Activated CD4-positive, alpha-beta memory T cell treated with anti-CD3 and anti-CD28 coated beads, Interleukin-2, amount 10 ng/mL, durations not matched to agents 7 days and 5 days (primary cell): Measurements from ENCODE around the gene MAP4. TPM values are rescaled to one million over a fixed set of nuclear protein-coding genes. Genes with fewer than 3 reads are reported as not detected.
"Not testable (repeated sequence)": the region's sequence is repeated elsewhere in the genome, so short reads cannot be mapped to it uniquely, and the experiment has no call there.

ENCODE experiments used
- CTCF ChIA-PET: fragments of 350-600 bp; sonication (Branson Sonifier 250); formaldehyde crosslinking; loops from one replicate; lab custom pipeline; 2021; ENCODE audit warnings: antibody characterized with exemption, inconsistent platforms; lab: Charles Lee
- POLR2A ChIA-PET: fragments of 350-600 bp; sonication (Branson Sonifier 250); formaldehyde crosslinking; loops from one replicate; lab custom pipeline; 2021; ENCODE audit warnings: antibody characterized with exemption; lab: Charles Lee
- DNase-seq: peaks from one replicate; pipeline ENCODE4 v3.0.0-alpha.2; 2020
- H3K27ac Mint-ChIP-seq: one replicate; pipeline ENCODE4 v1.8.0; 2021; ENCODE audit warnings: mild to moderate bottlenecking, mixed read lengths
- H3K27me3 Mint-ChIP-seq: one replicate; pipeline ENCODE4 v1.8.0; 2021; ENCODE audit warnings: mixed read lengths
- H3K36me3 Mint-ChIP-seq: one replicate; pipeline ENCODE4 v1.8.0; 2021; ENCODE audit warnings: low read depth, mixed read lengths
- H3K4me1 Mint-ChIP-seq: one replicate; pipeline ENCODE4 v1.8.0; 2021; ENCODE audit warnings: mixed read lengths
- H3K4me3 Mint-ChIP-seq: one replicate; pipeline ENCODE4 v1.8.0; 2021; ENCODE audit warnings: mild to moderate bottlenecking, mixed read lengths
- H3K9me3 Mint-ChIP-seq: one replicate; pipeline ENCODE4 v1.8.0; 2021; ENCODE audit warnings: mixed read lengths
- total RNA-seq, 2 experiments: library from RNA; stranded (reverse); gene quantifications; one replicate each; pipeline ENCODE4 v1.2.3, GENCODE V29; 2021

Gene MAP4
- 10 to 100 TPM; 92.6 to 94.2 TPM for total RNA-seq

GRCh38 chr3:48016301-48016973 lies at the start of gene MAP4:
TSS of gene MAP4 (minus strand) at chr3:48016416. CDS start at chr3:47998860, 17,556 bp downstream.
- ChIA-PET CTCF (no interaction called here), POLR2A (no interaction called here)
- H3K27ac Mint-ChIP-seq = no peak within 1 kb of the TSS
- peaks cover 33% of the 10 kb centered on the region for H3K4me1 Mint-ChIP-seq
- no peaks in the 10 kb centered on the region for H3K27me3 Mint-ChIP-seq
- no peaks in the 10 kb centered on the region for H3K9me3 Mint-ChIP-seq
- no peak for DNase-seq
- no peak within 1 kb of the TSS for H3K4me3 Mint-ChIP-seq
- H3K36me3 Mint-ChIP-seq = no peaks in the 10 kb centered on the region

- no peak overlapping the region for H3K27ac Mint-ChIP-seq
- H3K9me3 Mint-ChIP-seq = no peaks in the 10 kb centered on the region
- H3K4me3 Mint-ChIP-seq = no peak overlapping the region
- H3K36me3 Mint-ChIP-seq = peaks cover 16% of the 10 kb centered on the region
- DNase-seq = no peak
- POLR2A ChIA-PET = no interaction called here
- peaks cover 26% of the 10 kb centered on the region for H3K4me1 Mint-ChIP-seq
- H3K27me3 Mint-ChIP-seq = no peaks in the 10 kb centered on the region
- CTCF ChIA-PET = no interaction called here
These were observed 48.8 kb upstream of the MAP4 start for GRCh38 chr3:48065035-48065434.

DNA sequence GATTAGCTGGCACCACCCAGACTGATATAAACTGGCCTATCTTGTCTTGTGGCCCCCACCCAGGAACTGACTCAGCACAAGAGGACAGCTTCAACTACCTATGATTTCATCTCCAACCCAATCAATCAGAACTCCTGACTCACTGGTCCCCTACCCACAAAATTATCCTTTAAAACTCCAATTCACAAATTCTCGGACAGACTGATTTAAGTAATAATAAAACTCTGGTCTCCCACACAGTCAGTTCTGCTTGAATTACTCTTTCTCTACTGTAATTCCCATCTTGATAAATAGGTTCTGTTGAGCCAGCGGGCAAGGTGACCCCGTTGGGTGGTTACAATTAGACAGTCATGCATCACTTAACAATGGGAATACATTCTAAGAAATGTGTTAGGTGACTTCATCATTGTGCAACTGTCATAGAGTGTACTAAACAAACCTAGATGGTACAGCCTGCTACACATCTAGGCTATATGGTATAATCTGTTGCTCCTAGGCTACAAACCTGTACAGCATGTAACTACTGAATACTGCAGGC lies 48.1 kb upstream of the MAP4 start:
- H3K9me3 Mint-ChIP-seq = no peaks in the 10 kb centered on the region
- CTCF ChIA-PET = no interaction called here
- H3K4me3 Mint-ChIP-seq = no peak overlapping the region
- H3K27me3 Mint-ChIP-seq = no peaks in the 10 kb centered on the region
- peaks cover 29% of the 10 kb centered on the region for H3K4me1 Mint-ChIP-seq
- DNase-seq = no peak
- peaks cover 18% of the 10 kb centered on the region for H3K36me3 Mint-ChIP-seq
- H3K27ac Mint-ChIP-seq = no peak overlapping the region
- POLR2A ChIA-PET = no interaction called here

- POLR2A ChIA-PET = interaction anchor here (0.6 kb wide), 1 partner anchor 236 kb away, joined by 3 read pairs; no protein-coding TSS in a partner anchor
These were observed 45.4 kb upstream of the MAP4 start for GRCh38 chr3:48061586-48061985.

DNA sequence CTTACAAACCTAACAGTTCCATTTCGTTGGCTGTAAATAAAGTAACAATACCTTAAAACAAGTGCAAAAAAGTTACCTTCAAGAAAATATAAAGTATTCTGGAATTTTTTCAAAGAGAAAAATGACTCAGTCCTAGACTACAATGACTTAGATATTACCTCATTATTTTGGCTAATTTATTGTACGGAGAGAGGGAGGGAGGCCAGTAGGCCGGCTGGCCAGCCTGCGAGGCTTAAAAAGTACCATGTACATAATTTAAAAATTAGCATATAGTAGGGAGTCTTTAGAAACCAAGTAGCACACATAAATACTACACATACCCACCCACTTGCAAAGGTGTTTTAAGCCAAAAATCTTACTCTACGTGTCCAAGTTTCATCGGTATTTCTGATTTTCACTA lies 41.9 kb upstream of the MAP4 start:
- CTCF ChIA-PET = no interaction called here
- no peak overlapping the region for H3K4me3 Mint-ChIP-seq
- DNase-seq = no peak
- no peaks in the 10 kb centered on the region for H3K27me3 Mint-ChIP-seq
- peaks cover 15% of the 10 kb centered on the region for H3K4me1 Mint-ChIP-seq
- no peaks in the 10 kb centered on the region for H3K9me3 Mint-ChIP-seq
- POLR2A ChIA-PET = no interaction called here
- H3K27ac Mint-ChIP-seq = no peak overlapping the region
- H3K36me3 Mint-ChIP-seq = peaks cover 21% of the 10 kb centered on the region

More at GRCh38 chr3:48061586-48061985, 45.4 kb upstream of the MAP4 start:
- peaks cover 20% of the 10 kb centered on the region for H3K36me3 Mint-ChIP-seq
- CTCF ChIA-PET, DNase-seq, H3K27ac Mint-ChIP-seq, H3K9me3 Mint-ChIP-seq, H3K4me3 Mint-ChIP-seq, H3K27me3 Mint-ChIP-seq: not testable (repeated sequence)
- peaks cover 34% of the 10 kb centered on the region for H3K4me1 Mint-ChIP-seq

DNA sequence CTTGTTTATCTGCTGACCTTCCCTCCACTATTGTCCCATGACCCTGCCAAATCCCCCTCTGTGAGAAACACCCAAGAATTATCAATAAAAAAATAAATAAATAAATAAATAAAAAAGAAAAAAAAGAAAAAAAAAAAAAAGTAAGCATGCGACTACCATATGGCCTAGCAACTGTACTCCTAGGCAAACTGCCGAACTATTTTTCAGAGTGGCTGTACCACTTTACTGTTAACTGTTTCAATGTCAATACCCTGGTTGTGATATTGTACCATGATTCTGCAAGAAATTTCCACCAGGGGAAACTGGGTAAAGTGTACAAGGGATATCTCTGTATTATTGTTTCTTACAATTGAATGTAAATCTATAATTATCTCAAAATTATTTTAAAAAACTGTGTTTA lies 41.3 kb upstream of the MAP4 start:
- Mint-ChIP-seq H3K36me3 (peaks cover 20% of the 10 kb centered on the region), H3K27me3 (no peaks in the 10 kb centered on the region), H3K4me3 (no peak overlapping the region), H3K27ac (no peak overlapping the region), H3K4me1 (peaks cover 20% of the 10 kb centered on the region), H3K9me3 (no peaks in the 10 kb centered on the region)
- ChIA-PET CTCF (no interaction called here), POLR2A (no interaction called here)
- DNase-seq = no peak

GRCh38 chr3:48047841-48048464 lies 31.7 kb upstream of the MAP4 start:
- no peaks in the 10 kb centered on the region for H3K9me3 Mint-ChIP-seq
- CTCF ChIA-PET = interaction anchor here (1.4 kb wide), 1 partner anchor 14 kb away, joined by 3 read pairs; no protein-coding TSS in a partner anchor
- H3K36me3 Mint-ChIP-seq = peaks cover 22% of the 10 kb centered on the region
- H3K4me1 Mint-ChIP-seq = peaks cover 6% of the 10 kb centered on the region
- no peaks in the 10 kb centered on the region for H3K27me3 Mint-ChIP-seq
- POLR2A ChIA-PET = no interaction called here
- DNase-seq = no peak
- no peak overlapping the region for H3K27ac Mint-ChIP-seq
- H3K4me3 Mint-ChIP-seq = no peak overlapping the region

GRCh38 chr3:48042071-48042760 lies 26.0 kb upstream of the MAP4 start:
- H3K9me3 Mint-ChIP-seq = no peaks in the 10 kb centered on the region
- no peak overlapping the region for H3K4me3 Mint-ChIP-seq
- POLR2A ChIA-PET = interaction anchor here (0.6 to 0.7 kb wide), 2 partner anchors 8 to 1102 kb away, joined by 3 to 4 read pairs; no protein-coding TSS in a partner anchor
- H3K27ac Mint-ChIP-seq = no peak overlapping the region
- CTCF ChIA-PET = no interaction called here
- no peaks in the 10 kb centered on the region for H3K27me3 Mint-ChIP-seq
- H3K36me3 Mint-ChIP-seq = peaks cover 2% of the 10 kb centered on the region
- no peak for DNase-seq
- H3K4me1 Mint-ChIP-seq = peaks cover 14% of the 10 kb centered on the region

GRCh38 chr3:48039487-48040190 lies 23.4 kb upstream of the MAP4 start:
- Mint-ChIP-seq H3K9me3 (no peaks in the 10 kb centered on the region), H3K4me1 (peaks cover 19% of the 10 kb centered on the region), H3K27ac (no peak overlapping the region), H3K4me3 (no peak overlapping the region), H3K27me3 (no peaks in the 10 kb centered on the region), H3K36me3 (no peaks in the 10 kb centered on the region)
- ChIA-PET CTCF (no interaction called here), POLR2A (no interaction called here)
- DNase-seq = no peak

DNA sequence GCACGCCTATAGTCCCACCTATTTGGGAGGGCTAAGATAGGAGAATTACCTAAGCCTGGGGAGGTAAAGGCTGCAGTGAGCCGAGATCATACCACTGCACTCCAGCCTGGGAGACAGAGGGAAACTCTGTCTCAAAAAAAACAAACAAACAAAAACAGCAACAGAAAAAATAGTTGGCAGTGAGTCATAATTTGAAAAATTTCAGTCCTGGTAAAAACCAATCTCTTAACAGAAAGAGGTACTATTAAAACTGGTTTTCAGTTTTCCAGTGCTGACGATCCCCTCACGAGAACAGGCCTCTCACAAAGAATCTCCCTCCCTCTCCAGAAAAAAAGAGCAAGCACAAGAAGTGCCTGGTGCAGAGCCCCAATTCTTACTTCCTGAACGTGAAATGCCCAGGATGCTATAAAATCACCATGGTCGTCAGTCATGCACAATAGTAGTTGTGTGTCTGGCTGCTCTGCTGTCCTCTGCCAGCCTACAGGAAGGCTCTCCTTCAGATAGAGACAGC lies 22.8 kb upstream of the MAP4 start:
- Mint-ChIP-seq H3K27ac (no peak overlapping the region), H3K4me3 (no peak overlapping the region), H3K9me3 (no peaks in the 10 kb centered on the region), H3K27me3 (no peaks in the 10 kb centered on the region), H3K36me3 (no peaks in the 10 kb centered on the region), H3K4me1 (peaks cover 24% of the 10 kb centered on the region)
- POLR2A ChIA-PET = no interaction called here
- DNase-seq = no peak
- CTCF ChIA-PET = no interaction called here

DNA sequence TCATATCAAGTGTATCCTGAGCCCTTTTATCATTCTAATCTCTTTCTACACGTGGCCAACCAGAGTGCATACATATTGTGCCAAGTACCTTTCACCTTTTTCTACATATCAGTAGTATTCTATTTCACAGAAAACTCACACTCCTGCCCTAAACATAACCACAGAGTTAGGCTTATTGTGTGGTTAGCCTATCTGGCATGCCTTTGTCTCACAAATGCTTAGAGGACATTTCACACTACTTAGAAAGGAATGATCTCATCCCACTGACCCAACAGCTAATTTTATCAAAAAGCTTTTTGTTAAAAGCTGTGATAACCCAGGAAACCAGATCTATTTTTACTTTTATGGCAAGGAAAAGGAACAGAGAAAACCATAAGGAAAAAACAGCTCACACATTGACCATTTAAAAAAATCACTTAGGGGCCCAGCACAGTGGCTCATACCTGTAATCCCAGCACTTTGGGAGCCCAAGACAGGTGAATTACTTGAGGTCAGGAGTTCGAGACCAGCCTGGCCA lies 17.8 kb upstream of the MAP4 start:
- H3K9me3 Mint-ChIP-seq = no peaks in the 10 kb centered on the region
- H3K4me1 Mint-ChIP-seq = peaks cover 28% of the 10 kb centered on the region
- no peaks in the 10 kb centered on the region for H3K27me3 Mint-ChIP-seq
- H3K27ac Mint-ChIP-seq = peak overlapping the region; percentile 13
- no peak for DNase-seq
- no peaks in the 10 kb centered on the region for H3K36me3 Mint-ChIP-seq
- ChIA-PET CTCF (interaction anchor here (0.6 to 2.0 kb wide), 3 partner anchors 14 to 286 kb away, joined by 3 to 6 read pairs (median 3); no protein-coding TSS in a partner anchor), POLR2A (interaction anchor here (1.3 to 1.4 kb wide), 2 partner anchors 8 to 55 kb away, joined by 3 read pairs; no protein-coding TSS in a partner anchor)
- no peak overlapping the region for H3K4me3 Mint-ChIP-seq

- H3K4me1 Mint-ChIP-seq = peaks cover 26% of the 10 kb centered on the region
- ChIA-PET CTCF (interaction anchor here (1.0 to 1.2 kb wide), 2 partner anchors 17 to 206 kb away, joined by 3 read pairs; no protein-coding TSS in a partner anchor), POLR2A (no interaction called here)
- no peak overlapping the region for H3K27ac Mint-ChIP-seq
- no peak for DNase-seq
- H3K27me3 Mint-ChIP-seq = no peaks in the 10 kb centered on the region
- no peak overlapping the region for H3K4me3 Mint-ChIP-seq
- H3K36me3 Mint-ChIP-seq = peaks cover 4% of the 10 kb centered on the region
- no peaks in the 10 kb centered on the region for H3K9me3 Mint-ChIP-seq
These were observed 14.0 kb upstream of the MAP4 start for GRCh38 chr3:48030188-48030587.
